Measurements from ENCODE around the gene DNM2. TPM values are rescaled to one million over a fixed set of nuclear protein-coding genes. Genes with fewer than 3 reads are reported as not detected.
A peak's percentile ranks its signal among the peaks of the same experiment; 100 is the strongest.

DNM2 gene
- total and polyA plus RNA-seq, 10 of the 15 experiments (the other 5 are each of a cell fraction or from before 2014, with no cell fraction given), result 1.2 to 146 (median 68.9) TPM

GRCh38 chr19:10763411-10763810 is 45.5 kb downstream of the DNM2 start:
- Histone ChIP-seq H3K27ac (ENCODE audit: control insufficient read depth, insufficient read depth) (no peak overlapping the region), H3K36me3 (ENCODE audit: control insufficient read depth in 2 of 2, insufficient read depth in 2 of 2, low read length in 1 of 2) (peaks cover 11 to 23% of the 10 kb centered on the region in 2 experiments; a peak in 3 of 4 replicates), H4K20me1 (ENCODE audit: control insufficient read depth, insufficient read depth) (no peaks in the 10 kb centered on the region), H2AFZ (ENCODE audit: control insufficient read depth, low read depth, low read length) (no peak overlapping the region), H3K27me3 (replicated peaks in 1 of 2; ENCODE audit: control insufficient read depth in 2 of 2, insufficient read depth in 2 of 2, low read length in 1 of 2) (no peaks in the 10 kb centered on the region), H3K4me2 (ENCODE audit: control insufficient read depth, insufficient read depth) (no peak overlapping the region), H3K9me3 (replicated peaks; ENCODE audit: control insufficient read depth, insufficient read depth, low read length) (no peaks in the 10 kb centered on the region), H3K4me3 (no peak overlapping the region), H3K4me1 (ENCODE audit: control insufficient read depth, insufficient read depth, low read length) (peaks cover 15% of the 10 kb centered on the region), H3K9ac (ENCODE audit: control insufficient read depth, insufficient read depth, low read length) (no peak overlapping the region), H3K79me2 (ENCODE audit: control insufficient read depth, insufficient read depth, low read length) (peaks cover 9% of the 10 kb centered on the region)
- CTCF ChIA-PET, result interaction anchor here (1.1 kb wide), 1 partner anchor 47 kb away, joined by 3 read pairs; no protein-coding TSS in a partner anchor
- SMC1A ChIA-PET (ENCODE audit: uncharacterized antibody, unreplicated experiment), result interaction anchor here (0.6 kb wide), 1 partner anchor 36 kb away, joined by 3 read pairs; no protein-coding TSS in a partner anchor
- FAIRE-seq (no peak), ATAC-seq (no peak), DNase-seq (ENCODE audit: low read depth, low spot score) (no peak)
- TF ChIP-seq ZBTB33 (IDR thresholded peaks at IDR 0.05) (no peak), POLR2A (IDR thresholded peaks at IDR 0.05; ENCODE audit: low read depth, low read length) (0 out of 2 replicates have a peak, but pooled peaks have one; percentile 23)
- RAD21 ChIA-PET (ENCODE audit: unreplicated experiment), result no interaction called here
- 77% methylated on average over 5 of the region's 5 CpGs for WGBS (ENCODE audit: insufficient coverage, insufficient replicate concordance, low lambda C conversion rate, missing lambda C conversion rate)
- in situ Hi-C loops (cut with MboI), result no loop called here
- POLR2A ChIA-PET, result no interaction called here
- intact Hi-C loops (cut with micrococcal nuclease; ENCODE audit: unreplicated experiment), result no loop called here
- BruUV-seq (replicated peaks), result no TSS peak

- DNase-seq (ENCODE audit: low read depth, low spot score), result no peak
- in situ Hi-C loops (cut with MboI) (no loop called here), intact Hi-C loops (cut with micrococcal nuclease; ENCODE audit: unreplicated experiment) (no loop called here)
- ChIA-PET SMC1A (ENCODE audit: uncharacterized antibody, unreplicated experiment) (interaction anchor here (0.6 kb wide), 1 partner anchor 36 kb away, joined by 3 read pairs; no protein-coding TSS in a partner anchor), CTCF (interaction anchor here (1.1 kb wide), 1 partner anchor 47 kb away, joined by 3 read pairs; no protein-coding TSS in a partner anchor), POLR2A (interaction anchor here (0.6 kb wide), 1 partner anchor 22 kb away, joined by 5 read pairs; no protein-coding TSS in a partner anchor), RAD21 (ENCODE audit: unreplicated experiment) (no interaction called here)
- 72% methylated on average over 10 of the region's 11 CpGs for WGBS (ENCODE audit: insufficient coverage, insufficient replicate concordance, low lambda C conversion rate, missing lambda C conversion rate)
- H3K27me3 ChIP-seq (replicated peaks in 1 of 2; ENCODE audit: control insufficient read depth in 2 of 2, insufficient read depth in 2 of 2, low read length in 1 of 2), result no peaks in the 10 kb centered on the region
- H3K4me3 ChIP-seq, result no peak overlapping the region
- H2AFZ ChIP-seq (ENCODE audit: control insufficient read depth, low read depth, low read length), result no peak overlapping the region
- H3K4me1 ChIP-seq (ENCODE audit: control insufficient read depth, insufficient read depth, low read length), result peaks cover 13% of the 10 kb centered on the region
- no peak overlapping the region for H3K9ac ChIP-seq (ENCODE audit: control insufficient read depth, insufficient read depth, low read length)
- FAIRE-seq, result no peak
- peaks cover 11 to 25% of the 10 kb centered on the region in 2 experiments; a peak in 3 of 4 replicates for H3K36me3 ChIP-seq (ENCODE audit: control insufficient read depth in 2 of 2, insufficient read depth in 2 of 2, low read length in 1 of 2)
- no peak overlapping the region for H3K4me2 ChIP-seq (ENCODE audit: control insufficient read depth, insufficient read depth)
- ATAC-seq, result no peak
- no peak overlapping the region for H3K27ac ChIP-seq (ENCODE audit: control insufficient read depth, insufficient read depth)
- H3K9me3 ChIP-seq (replicated peaks; ENCODE audit: control insufficient read depth, insufficient read depth, low read length), result no peaks in the 10 kb centered on the region
- peaks cover 9% of the 10 kb centered on the region for H3K79me2 ChIP-seq (ENCODE audit: control insufficient read depth, insufficient read depth, low read length)
- H4K20me1 ChIP-seq (ENCODE audit: control insufficient read depth, insufficient read depth), result no peaks in the 10 kb centered on the region
- BruUV-seq (replicated peaks), result no TSS peak
- TF ChIP-seq SREBF2 (IDR thresholded peaks at IDR 0.05; ENCODE audit: low read length) (no peak), ZBTB40 (IDR thresholded peaks at IDR 0.05; ENCODE audit: borderline replicate concordance) (no peak), BCL11A (IDR thresholded peaks at IDR 0.05; ENCODE audit: low read depth, low read length) (no peak), CREM (IDR thresholded peaks at IDR 0.05; ENCODE audit: low read depth) (no peak), E4F1 (IDR thresholded peaks at IDR 0.05; ENCODE audit: borderline replicate concordance, partially characterized antibody) (no peak), LARP7 (IDR thresholded peaks at IDR 0.05) (no peak), MTA3 (IDR thresholded peaks at IDR 0.05; ENCODE audit: borderline replicate concordance, low read length) (no peak)
Measured at GRCh38 chr19:10763828-10764339, 46.0 kb downstream of the DNM2 start.
